ENCODE measurements around the gene TMBIM6.

GRCh38 chr12:49807991-49808580 is 66.7 kb downstream of the TMBIM6 start:
- TF ChIP-seq POLR2A (IDR thresholded peaks at IDR 0.05; ENCODE audit: low read depth, low read length) = no peak
- no peak for TF ChIP-seq POLR2AphosphoS5 (IDR thresholded peaks at IDR 0.05; ENCODE audit: low read depth, low read length)
- no peak for TF ChIP-seq TAF1 (IDR thresholded peaks at IDR 0.05; ENCODE audit: borderline replicate concordance, low read depth, low read length)

Data from GM12892 (cell line).